NB4 (cell line): ENCODE data around the gene SPTLC3.

Experiments
- DNase-seq: peaks from one replicate; pipeline ENCODE4 v3.0.0; 2010; ENCODE audit warnings: low read depth
- H3K4me3 ChIP-seq: one replicate; pipeline ENCODE4 v1.5.1; 2011; ENCODE audit warnings: mild to moderate bottlenecking, low read depth, low read length, moderate library complexity
- MYC ChIP-seq: IDR thresholded peaks from 2 replicates; pipeline ENCODE4 v1.6.1; 2011; ENCODE audit warnings: low read depth, low read length
- POLR2A ChIP-seq: IDR thresholded peaks from 2 replicates; pipeline ENCODE4 v1.6.1; 2011; ENCODE audit warnings: mild to moderate bottlenecking; ENCODE audit not compliant: insufficient read length; ENCODE audit errors: extremely low read depth
- TF ChIP-seq, protein P1 (sequence below): IDR thresholded peaks from one replicate; pipeline ENCODE4 v1.5.1; 2012; ENCODE audit warnings: low read depth, low read length
- TF ChIP-seq, protein P2 (sequence below): IDR thresholded peaks from 2 replicates; pipeline ENCODE4 v1.6.1; 2011; ENCODE audit warnings: low read depth, low read length

Gene SPTLC3

GRCh38 chr20:13008761-13009681, at the start of gene SPTLC3:
SPTLC3 (plus strand) TSS chr20:13008972; CDS start chr20:13009268, 296 bp downstream.
- TF ChIP-seq, protein P1, sequence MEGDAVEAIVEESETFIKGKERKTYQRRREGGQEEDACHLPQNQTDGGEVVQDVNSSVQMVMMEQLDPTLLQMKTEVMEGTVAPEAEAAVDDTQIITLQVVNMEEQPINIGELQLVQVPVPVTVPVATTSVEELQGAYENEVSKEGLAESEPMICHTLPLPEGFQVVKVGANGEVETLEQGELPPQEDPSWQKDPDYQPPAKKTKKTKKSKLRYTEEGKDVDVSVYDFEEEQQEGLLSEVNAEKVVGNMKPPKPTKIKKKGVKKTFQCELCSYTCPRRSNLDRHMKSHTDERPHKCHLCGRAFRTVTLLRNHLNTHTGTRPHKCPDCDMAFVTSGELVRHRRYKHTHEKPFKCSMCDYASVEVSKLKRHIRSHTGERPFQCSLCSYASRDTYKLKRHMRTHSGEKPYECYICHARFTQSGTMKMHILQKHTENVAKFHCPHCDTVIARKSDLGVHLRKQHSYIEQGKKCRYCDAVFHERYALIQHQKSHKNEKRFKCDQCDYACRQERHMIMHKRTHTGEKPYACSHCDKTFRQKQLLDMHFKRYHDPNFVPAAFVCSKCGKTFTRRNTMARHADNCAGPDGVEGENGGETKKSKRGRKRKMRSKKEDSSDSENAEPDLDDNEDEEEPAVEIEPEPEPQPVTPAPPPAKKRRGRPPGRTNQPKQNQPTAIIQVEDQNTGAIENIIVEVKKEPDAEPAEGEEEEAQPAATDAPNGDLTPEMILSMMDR: no peak
- TF ChIP-seq MYC (no peak), POLR2A (no peak)
- TF ChIP-seq, protein P2, sequence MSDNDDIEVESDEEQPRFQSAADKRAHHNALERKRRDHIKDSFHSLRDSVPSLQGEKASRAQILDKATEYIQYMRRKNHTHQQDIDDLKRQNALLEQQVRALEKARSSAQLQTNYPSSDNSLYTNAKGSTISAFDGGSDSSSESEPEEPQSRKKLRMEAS: no peak
- no peak within 1 kb of the TSS for H3K4me3 ChIP-seq
- peak; percentile 14 for DNase-seq

DNA sequence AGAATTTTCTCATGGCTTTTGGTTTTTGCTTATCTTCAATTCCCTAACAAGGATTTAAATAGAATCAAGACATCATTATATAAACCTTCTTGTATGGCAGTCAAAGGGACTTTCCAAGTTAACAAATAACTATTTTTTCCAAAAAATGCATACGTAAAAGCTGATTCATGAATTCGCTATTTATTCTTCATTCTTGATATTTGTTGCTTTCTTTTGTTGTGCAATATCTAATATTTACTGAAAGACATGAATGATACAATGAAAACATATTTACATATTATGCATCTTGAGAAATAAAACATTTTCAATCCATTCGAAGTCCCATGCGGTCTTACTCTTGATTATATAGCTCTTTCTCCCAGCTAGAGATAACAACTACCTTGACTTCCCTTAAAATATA, 47.0 kb upstream of the SPTLC3 start:
- no peak overlapping the region for H3K4me3 ChIP-seq
- no peak for DNase-seq
- TF ChIP-seq, protein P2: no peak
- TF ChIP-seq POLR2A: no peak
- TF ChIP-seq, protein P1: no peak
- no peak for TF ChIP-seq MYC

- no peak overlapping the region for H3K4me3 ChIP-seq
- no peak for DNase-seq
- TF ChIP-seq POLR2A: no peak
- no peak for TF ChIP-seq MYC
- TF ChIP-seq, protein P2: no peak
- TF ChIP-seq, protein P1: no peak
These were observed 45.9 kb upstream of the SPTLC3 start for GRCh38 chr20:12962895-12963294.

- no peak for DNase-seq
- no peak overlapping the region for H3K4me3 ChIP-seq
- TF ChIP-seq, protein P1: no peak
- TF ChIP-seq MYC (no peak), POLR2A (no peak)
- TF ChIP-seq, protein P2: no peak
These were observed 45.4 kb upstream of the SPTLC3 start for GRCh38 chr20:12963416-12963815.

DNA sequence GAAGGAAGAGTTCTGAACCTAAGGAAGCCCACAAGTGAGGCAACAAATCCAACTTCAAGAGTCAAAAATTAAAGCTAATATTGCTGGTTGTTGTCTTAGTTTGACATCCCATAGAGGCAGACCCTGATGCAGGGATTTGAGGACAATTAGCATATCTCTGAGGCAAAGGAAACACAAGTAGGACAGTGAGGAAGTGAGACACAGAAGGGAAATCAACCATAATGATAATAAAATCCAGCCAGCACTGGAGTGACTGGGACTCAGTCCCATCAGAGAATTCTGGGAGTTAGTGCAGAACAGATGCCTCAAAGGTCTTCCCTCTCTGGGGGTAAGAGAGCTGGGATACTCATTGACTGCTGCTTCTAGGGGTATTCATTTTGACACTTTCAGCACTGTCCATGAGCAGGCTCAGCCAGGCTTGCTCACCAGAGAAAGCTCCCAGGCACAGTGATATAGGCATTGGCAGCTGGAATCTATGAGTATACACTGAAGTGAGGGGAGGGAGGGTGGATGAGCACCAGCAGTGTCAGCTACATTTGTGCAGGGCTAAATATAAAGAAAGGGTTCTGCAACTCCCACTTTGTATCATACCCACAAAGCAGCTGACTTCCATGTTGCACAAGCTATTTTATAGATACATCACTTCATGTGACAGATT, 43.4 kb upstream of the SPTLC3 start:
- H3K4me3 ChIP-seq: no peak overlapping the region
- TF ChIP-seq, protein P1: no peak
- TF ChIP-seq MYC (no peak), POLR2A (no peak)
- TF ChIP-seq, protein P2: no peak
- DNase-seq: no peak
